HUES6 (cell line): ENCODE results near the gene ARHGDIB.

Source experiments
- H3K27ac ChIP-seq: 2 replicates; pipeline ENCODE4 v1.7.0; 2013; ENCODE audit warnings: low read depth, mild to moderate bottlenecking, low read length, inconsistent platforms
- H3K27me3 ChIP-seq: 2 replicates; pipeline ENCODE4 v1.6.1; 2013; ENCODE audit warnings: low read length; ENCODE audit not compliant: control insufficient read depth, insufficient read depth
- H3K36me3 ChIP-seq: 2 replicates; pipeline ENCODE4 v1.6.1; 2013; ENCODE audit warnings: low read length; ENCODE audit not compliant: control insufficient read depth, insufficient read depth
- H3K4me1 ChIP-seq: 2 replicates; pipeline ENCODE4 v1.6.1; 2013; ENCODE audit warnings: low read length; ENCODE audit not compliant: control insufficient read depth, insufficient read depth
- H3K4me3 ChIP-seq: 2 replicates; pipeline ENCODE4 v1.5.1; 2013; ENCODE audit warnings: low read depth, low read length
- H3K9ac ChIP-seq: one replicate; pipeline ENCODE4 v1.6.1; 2013; ENCODE audit warnings: mild to moderate bottlenecking, low read length
- H3K9me3 ChIP-seq: 2 replicates; pipeline ENCODE4 v1.6.1; 2013; ENCODE audit warnings: low read depth, low read length; ENCODE audit not compliant: control insufficient read depth, insufficient read depth

The ARHGDIB gene

DNA sequence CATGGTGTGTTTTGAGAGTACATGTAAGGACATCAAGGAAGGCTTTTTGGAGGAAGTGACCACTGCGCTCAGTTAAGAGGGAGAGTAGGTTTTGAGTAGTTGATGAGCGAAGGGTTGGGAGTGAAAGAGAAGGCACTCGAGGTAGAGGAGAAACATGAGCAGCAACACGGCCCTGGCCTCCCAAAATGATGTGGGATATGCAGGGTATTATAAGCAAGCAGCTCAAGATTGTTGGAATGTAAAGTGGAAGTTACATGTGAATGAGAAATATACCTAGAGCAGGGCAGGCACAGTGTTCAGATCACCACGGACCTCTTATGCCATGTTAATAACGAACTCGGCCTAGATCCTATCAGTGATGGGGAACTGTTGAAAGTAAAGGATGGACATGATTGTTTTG, 2.1 kb upstream of the ARHGDIB start:
- H3K9me3 ChIP-seq = no peaks in the 10 kb centered on the region
- H3K4me1 ChIP-seq = 0 out of 2 replicates have a peak, but pooled peaks cover 7% of the 10 kb centered on the region
- H3K27me3 ChIP-seq = no peaks in the 10 kb centered on the region
- no peak overlapping the region for H3K27ac ChIP-seq
- no peaks in the 10 kb centered on the region for H3K36me3 ChIP-seq
- no peak overlapping the region for H3K4me3 ChIP-seq
- no peak overlapping the region for H3K9ac ChIP-seq

- Histone ChIP-seq H3K27ac (no peak overlapping the region), H3K27me3 (no peaks in the 10 kb centered on the region), H3K9me3 (no peaks in the 10 kb centered on the region), H3K36me3 (no peaks in the 10 kb centered on the region), H3K9ac (no peak overlapping the region), H3K4me1 (0 out of 2 replicates have a peak, but pooled peaks cover 7% of the 10 kb centered on the region), H3K4me3 (no peak overlapping the region)
These were observed 1.4 kb upstream of the ARHGDIB start for GRCh38 chr12:14962797-14963196.

DNA sequence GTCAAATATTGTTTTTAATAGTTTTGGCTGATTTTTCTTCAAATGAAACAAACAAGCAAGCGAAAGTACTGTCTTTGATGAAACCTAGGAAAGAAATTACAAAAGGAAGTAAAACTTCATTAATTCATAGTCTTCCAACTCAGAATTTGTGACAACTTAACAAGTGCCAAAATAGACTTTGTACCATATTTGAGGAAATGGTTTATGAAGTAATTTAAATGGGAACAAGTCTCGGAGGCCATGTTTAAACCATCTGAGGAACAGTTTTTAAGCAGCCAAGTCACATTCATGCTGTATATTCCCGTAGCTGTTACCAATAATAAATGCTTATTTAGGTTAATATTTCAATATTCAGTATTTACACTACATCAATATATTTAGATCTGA, 745 bp upstream of the ARHGDIB start:
- no peaks in the 10 kb centered on the region for H3K36me3 ChIP-seq
- H3K4me3 ChIP-seq = no peak overlapping the region
- no peak overlapping the region for H3K9ac ChIP-seq
- no peaks in the 10 kb centered on the region for H3K27me3 ChIP-seq
- H3K27ac ChIP-seq = no peak overlapping the region
- H3K4me1 ChIP-seq = 0 out of 2 replicates have a peak, but pooled peaks cover 7% of the 10 kb centered on the region
- H3K9me3 ChIP-seq = no peaks in the 10 kb centered on the region

GRCh38 chr12:14960548-14961465, 594 bp downstream of the ARHGDIB start:
- H3K9ac ChIP-seq = no peak overlapping the region
- H3K27me3 ChIP-seq = no peaks in the 10 kb centered on the region
- H3K27ac ChIP-seq = no peak overlapping the region
- H3K36me3 ChIP-seq = no peaks in the 10 kb centered on the region
- no peak overlapping the region for H3K4me3 ChIP-seq
- H3K4me1 ChIP-seq = 0 out of 2 replicates have a peak, but pooled peaks cover 10% of the 10 kb centered on the region
- H3K9me3 ChIP-seq = no peaks in the 10 kb centered on the region

DNA sequence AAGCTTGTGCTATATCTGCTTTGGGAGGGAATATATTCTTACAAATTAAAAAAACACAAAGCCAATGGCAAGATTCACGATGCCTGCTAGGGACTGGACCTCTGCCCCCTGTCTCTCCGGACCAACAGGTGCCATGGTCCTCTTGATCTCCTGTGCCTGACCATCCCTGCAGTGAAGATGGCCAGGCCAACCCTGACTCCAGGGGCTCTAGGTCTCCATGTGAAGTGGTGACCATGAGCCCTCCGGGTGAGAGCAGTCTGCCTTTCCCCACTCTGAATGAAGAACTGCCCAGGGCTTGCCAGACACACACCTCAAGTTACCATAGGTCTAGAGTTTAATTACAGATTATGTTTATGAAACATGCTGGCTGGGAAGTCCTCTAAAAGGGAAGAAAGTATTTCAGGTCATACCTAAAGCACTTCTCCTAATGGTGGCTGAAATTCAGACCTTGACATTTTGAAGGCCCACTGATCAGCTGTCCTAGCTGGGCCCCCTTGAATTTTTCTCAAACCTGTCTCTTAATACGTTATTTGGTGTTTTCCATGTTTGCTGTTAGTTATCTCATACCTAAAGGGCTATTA, 1.4 kb downstream of the ARHGDIB start:
- no peaks in the 10 kb centered on the region for H3K27me3 ChIP-seq
- H3K4me3 ChIP-seq = no peak overlapping the region
- H3K9ac ChIP-seq = no peak overlapping the region
- no peak overlapping the region for H3K27ac ChIP-seq
- 0 out of 2 replicates have a peak, but pooled peaks cover 10% of the 10 kb centered on the region for H3K4me1 ChIP-seq
- no peaks in the 10 kb centered on the region for H3K36me3 ChIP-seq
- no peaks in the 10 kb centered on the region for H3K9me3 ChIP-seq

DNA sequence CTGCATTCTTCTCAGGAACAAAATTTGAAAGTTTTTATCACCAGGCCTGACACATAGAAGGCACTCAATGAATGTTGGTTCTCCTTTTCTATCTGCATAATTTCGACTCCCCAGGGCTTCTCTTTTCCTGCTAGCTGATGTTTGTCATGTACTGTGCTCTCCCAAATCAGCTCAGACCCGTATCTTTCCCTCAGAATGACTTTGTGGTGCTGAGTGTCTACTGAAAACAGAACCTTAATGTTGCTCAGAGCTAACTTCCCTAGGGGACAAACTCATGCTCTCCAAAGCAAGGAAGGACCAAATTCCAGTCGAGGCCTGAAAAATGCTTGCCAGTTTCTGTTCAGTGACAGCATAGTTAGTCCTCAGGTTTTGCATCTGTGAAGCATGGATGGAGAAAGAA, 1.9 kb downstream of the ARHGDIB start:
- no peaks in the 10 kb centered on the region for H3K36me3 ChIP-seq
- no peaks in the 10 kb centered on the region for H3K27me3 ChIP-seq
- no peak overlapping the region for H3K27ac ChIP-seq
- H3K9ac ChIP-seq = no peak overlapping the region
- 0 out of 2 replicates have a peak, but pooled peaks cover 10% of the 10 kb centered on the region for H3K4me1 ChIP-seq
- H3K9me3 ChIP-seq = no peaks in the 10 kb centered on the region
- H3K4me3 ChIP-seq = no peak overlapping the region

- Histone ChIP-seq H3K4me3 (no peak overlapping the region), H3K9ac (no peak overlapping the region)
These were observed 2.3 kb downstream of the ARHGDIB start for GRCh38 chr12:14959126-14959440.

DNA sequence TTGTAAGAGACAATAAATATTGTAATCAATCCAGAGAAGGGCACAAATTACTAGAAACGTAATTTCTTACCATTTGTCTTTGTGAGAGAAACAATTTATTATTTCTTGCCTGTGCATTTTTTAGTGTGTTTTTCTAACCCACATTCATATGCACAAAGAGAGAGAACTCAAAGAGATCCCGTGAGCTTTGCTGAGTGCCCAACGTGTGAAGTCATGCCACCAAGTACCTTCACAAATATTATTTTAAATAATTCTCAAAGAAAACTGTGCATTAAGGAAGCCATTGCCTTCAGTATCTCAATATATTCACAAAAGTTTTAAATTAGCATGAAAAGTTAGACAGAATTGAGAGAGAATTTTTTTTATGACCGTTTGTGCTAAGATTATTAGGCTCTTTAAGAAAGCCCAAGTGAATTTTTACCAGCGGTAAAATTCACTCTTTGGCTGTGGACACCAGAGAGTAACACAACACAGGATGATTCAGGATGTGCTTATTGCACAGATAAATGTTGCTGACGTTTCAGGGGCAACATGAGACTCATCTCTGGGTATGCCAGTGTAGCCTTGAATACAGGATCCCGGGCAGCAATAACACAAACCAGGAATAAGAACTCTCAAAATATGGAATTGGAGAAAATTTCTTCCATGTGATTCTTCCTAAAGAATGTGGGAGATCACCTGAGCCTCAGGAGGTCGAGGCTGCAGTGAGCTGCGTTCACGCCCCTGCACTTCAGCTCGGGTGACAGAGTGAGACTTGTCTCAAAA, 2.9 kb downstream of the ARHGDIB start:
- Histone ChIP-seq H3K9ac (no peak overlapping the region), H3K36me3 (no peaks in the 10 kb centered on the region), H3K4me1 (0 out of 2 replicates have a peak, but pooled peaks cover 10% of the 10 kb centered on the region), H3K4me3 (no peak overlapping the region), H3K9me3 (no peaks in the 10 kb centered on the region), H3K27me3 (no peaks in the 10 kb centered on the region), H3K27ac (no peak overlapping the region)

More at GRCh38 chr12:14959126-14959440, 2.3 kb downstream of the ARHGDIB start:
- H3K4me1 ChIP-seq = 0 out of 2 replicates have a peak, but pooled peaks cover 10% of the 10 kb centered on the region
- H3K27me3 ChIP-seq = no peaks in the 10 kb centered on the region
- H3K27ac ChIP-seq = no peak overlapping the region
- no peaks in the 10 kb centered on the region for H3K9me3 ChIP-seq
- H3K36me3 ChIP-seq = no peaks in the 10 kb centered on the region

GRCh38 chr12:14957551-14958168, 3.7 kb downstream of the ARHGDIB start:
- H3K4me1 ChIP-seq = 0 out of 2 replicates have a peak, but pooled peaks cover 10% of the 10 kb centered on the region
- no peaks in the 10 kb centered on the region for H3K9me3 ChIP-seq
- no peak overlapping the region for H3K4me3 ChIP-seq
- no peaks in the 10 kb centered on the region for H3K27me3 ChIP-seq
- no peak overlapping the region for H3K9ac ChIP-seq
- no peak overlapping the region for H3K27ac ChIP-seq
- H3K36me3 ChIP-seq = no peaks in the 10 kb centered on the region

GRCh38 chr12:14956905-14957304, 4.5 kb downstream of the ARHGDIB start:
- H3K4me1 ChIP-seq = 0 out of 2 replicates have a peak, but pooled peaks cover 10% of the 10 kb centered on the region
- no peaks in the 10 kb centered on the region for H3K36me3 ChIP-seq
- no peak overlapping the region for H3K4me3 ChIP-seq
- H3K27ac ChIP-seq = no peak overlapping the region
- no peaks in the 10 kb centered on the region for H3K27me3 ChIP-seq
- no peaks in the 10 kb centered on the region for H3K9me3 ChIP-seq
- H3K9ac ChIP-seq = no peak overlapping the region
